ENCODE measurements around the gene CD151.

CD151 gene

GRCh38 chr11:875769-876301 lies 43.1 kb downstream of the CD151 start:
- DNase-seq, result no peak

GRCh38 chr11:876545-876944 lies 43.8 kb downstream of the CD151 start:
- peak; percentile 69 for DNase-seq

- DNase-seq, result no peak
These were observed 44.8 kb downstream of the CD151 start for GRCh38 chr11:877565-877964.

- DNase-seq, result no peak
These were observed 47.7 kb downstream of the CD151 start for GRCh38 chr11:880447-880846.

- no peak for DNase-seq
These were observed 49.8 kb downstream of the CD151 start for GRCh38 chr11:882596-882995.

- no peak for DNase-seq
These were observed 50.8 kb downstream of the CD151 start for GRCh38 chr11:883527-883926.

GRCh38 chr11:884578-885070 lies 51.9 kb downstream of the CD151 start:
- DNase-seq, result no peak

- DNase-seq, result no peak
These were observed 53.8 kb downstream of the CD151 start for GRCh38 chr11:886568-886967.

GRCh38 chr11:887589-887988 lies 54.8 kb downstream of the CD151 start:
- no peak for DNase-seq
